ENCODE results near the gene REV3L.

- TF ChIP-seq MGA (IDR thresholded peaks at IDR 0.05), result no peak
- TF ChIP-seq BCOR (IDR thresholded peaks at IDR 0.05), result no peak
- no peak for TF ChIP-seq TARDBP (IDR thresholded peaks at IDR 0.05)
- no peak for TF ChIP-seq HOMEZ (CRISPR knock-in tag; IDR thresholded peaks at IDR 0.05)
- no peak for TF ChIP-seq POLR2A (conservative IDR thresholded peaks at IDR 0.05)
Measured at GRCh38 chr6:111278731-111279130, 204.3 kb downstream of the REV3L start.
